ENCODE results near the gene KCNJ11.

Gene KCNJ11

DNA sequence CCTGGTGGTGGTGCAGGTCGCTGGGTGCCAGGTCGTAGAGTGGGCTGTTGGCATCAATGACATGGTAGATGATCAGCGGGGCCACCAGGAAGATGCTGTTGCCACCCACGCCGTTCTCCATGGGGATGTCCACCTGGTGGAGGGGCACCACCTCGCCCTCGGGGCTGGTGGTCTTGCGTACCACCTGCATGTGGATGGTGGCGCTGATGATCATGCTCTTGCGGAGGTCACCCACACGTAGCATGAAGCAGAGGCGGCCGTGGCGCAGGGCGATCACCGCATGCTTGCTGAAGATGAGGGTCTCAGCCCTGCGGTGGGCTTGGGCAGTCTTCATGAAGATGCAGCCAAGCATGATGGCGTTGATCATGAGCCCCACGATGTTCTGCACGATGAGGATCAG, 1.2 kb downstream of the KCNJ11 start:
- POLR2A ChIA-PET (ENCODE audit: low non-redundant PET) = no interaction called here
- no peak for DNase-seq (ENCODE audit: low spot score)
- H3K27ac ChIP-seq = no peak overlapping the region
- TF ChIP-seq, protein P1, sequence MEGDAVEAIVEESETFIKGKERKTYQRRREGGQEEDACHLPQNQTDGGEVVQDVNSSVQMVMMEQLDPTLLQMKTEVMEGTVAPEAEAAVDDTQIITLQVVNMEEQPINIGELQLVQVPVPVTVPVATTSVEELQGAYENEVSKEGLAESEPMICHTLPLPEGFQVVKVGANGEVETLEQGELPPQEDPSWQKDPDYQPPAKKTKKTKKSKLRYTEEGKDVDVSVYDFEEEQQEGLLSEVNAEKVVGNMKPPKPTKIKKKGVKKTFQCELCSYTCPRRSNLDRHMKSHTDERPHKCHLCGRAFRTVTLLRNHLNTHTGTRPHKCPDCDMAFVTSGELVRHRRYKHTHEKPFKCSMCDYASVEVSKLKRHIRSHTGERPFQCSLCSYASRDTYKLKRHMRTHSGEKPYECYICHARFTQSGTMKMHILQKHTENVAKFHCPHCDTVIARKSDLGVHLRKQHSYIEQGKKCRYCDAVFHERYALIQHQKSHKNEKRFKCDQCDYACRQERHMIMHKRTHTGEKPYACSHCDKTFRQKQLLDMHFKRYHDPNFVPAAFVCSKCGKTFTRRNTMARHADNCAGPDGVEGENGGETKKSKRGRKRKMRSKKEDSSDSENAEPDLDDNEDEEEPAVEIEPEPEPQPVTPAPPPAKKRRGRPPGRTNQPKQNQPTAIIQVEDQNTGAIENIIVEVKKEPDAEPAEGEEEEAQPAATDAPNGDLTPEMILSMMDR (conservative IDR thresholded peaks at IDR 0.05; ENCODE audit: low read depth) = no peak
- CTCF ChIA-PET = interaction anchor here (0.7 to 1.6 kb wide), 5 partner anchors 64 to 344 kb away, joined by 3 to 8 read pairs (median 4); no protein-coding TSS in a partner anchor

DNA sequence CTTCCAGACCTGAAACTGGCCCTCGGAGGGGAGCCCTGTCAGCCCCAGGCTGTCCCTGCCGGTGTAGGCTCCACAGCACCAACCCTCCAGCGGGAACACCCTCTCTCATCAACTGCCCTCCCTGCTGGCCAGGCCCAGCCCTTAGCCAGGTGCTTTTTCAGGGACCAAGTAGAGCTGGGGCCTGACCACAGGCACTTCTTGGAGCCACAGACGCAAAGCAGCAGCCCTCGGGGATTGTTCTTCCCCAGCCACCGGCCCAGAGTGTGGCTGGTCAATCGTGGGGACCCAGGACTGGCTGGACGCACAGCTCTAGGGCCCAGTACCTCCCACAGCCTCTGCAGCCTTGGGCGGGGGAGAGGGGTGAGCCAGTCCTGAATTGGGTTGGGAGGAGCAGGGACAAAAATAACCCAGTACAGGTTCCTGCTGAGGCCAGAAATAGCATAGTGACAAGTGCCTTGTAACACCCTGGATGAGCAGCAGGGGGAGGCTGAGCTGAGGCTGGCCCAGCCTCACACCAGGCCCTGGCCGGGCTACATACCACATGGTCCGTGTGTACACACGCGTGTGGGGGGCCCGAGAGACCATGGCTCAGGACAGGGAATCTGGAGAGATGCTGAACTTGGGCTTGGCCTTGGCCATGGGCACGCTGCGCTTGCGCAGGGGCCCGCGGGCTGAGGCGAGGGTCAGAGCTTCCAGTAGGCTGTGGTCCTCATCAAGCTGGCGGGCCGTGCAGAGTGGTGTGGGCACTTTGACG, 2.0 kb downstream of the KCNJ11 start:
- DNase-seq (ENCODE audit: low spot score) = peak; percentile 26
- ChIA-PET CTCF (interaction anchor here (0.7 to 1.6 kb wide), 6 partner anchors 64 to 681 kb away, joined by 3 to 8 read pairs (median 5); no protein-coding TSS in a partner anchor), POLR2A (ENCODE audit: low non-redundant PET) (no interaction called here)
- TF ChIP-seq, protein P1 (conservative IDR thresholded peaks at IDR 0.05; ENCODE audit: low read depth) = no peak
- H3K27ac ChIP-seq = no peak overlapping the region

DNA sequence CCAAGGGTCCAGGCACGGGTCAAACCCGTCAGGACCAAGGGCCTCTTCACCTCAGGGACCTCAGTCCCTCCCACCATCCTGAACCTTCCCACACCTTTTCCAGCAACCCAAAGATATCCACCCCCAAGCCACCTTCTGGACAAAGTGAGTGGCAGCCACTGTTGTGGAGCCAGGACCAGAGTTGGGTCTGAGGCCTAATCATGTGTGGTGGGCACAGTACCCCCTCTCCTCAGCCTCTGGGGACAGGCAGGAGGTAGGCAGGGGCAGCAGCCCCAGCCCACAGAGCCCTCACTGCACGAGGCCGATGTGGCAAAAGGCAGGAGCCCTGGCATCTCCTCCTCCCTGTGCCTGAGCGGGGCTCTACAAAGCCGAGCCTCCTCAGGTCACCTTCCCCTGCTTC, 2.5 kb downstream of the KCNJ11 start:
- CTCF ChIA-PET = interaction anchor here (1.6 kb wide), 1 partner anchor 121 kb away, joined by 6 read pairs; no protein-coding TSS in a partner anchor

DNA sequence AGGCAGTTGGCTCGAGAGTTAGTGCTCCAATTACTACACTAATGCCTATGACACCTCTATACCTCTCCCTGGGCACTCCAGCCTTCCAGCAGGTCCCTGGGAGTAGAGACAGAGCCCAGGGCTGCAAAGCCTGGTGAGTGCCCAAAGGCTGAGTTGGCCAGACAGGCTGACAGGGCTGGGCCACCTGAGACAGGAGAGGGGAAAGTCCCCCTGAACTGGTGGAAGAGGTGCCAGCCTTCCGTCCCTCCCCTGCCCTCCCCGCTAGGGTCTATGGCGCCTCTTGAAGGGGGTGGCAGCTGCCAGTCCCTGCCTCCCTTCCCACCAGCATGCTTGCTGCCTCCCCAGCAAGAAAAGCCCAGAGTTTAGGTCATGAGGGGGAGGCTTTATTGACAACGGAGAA, 3.0 kb downstream of the KCNJ11 start:
- ChIA-PET CTCF (interaction anchor here (2.3 to 2.7 kb wide), 3 partner anchors 119 to 143 kb away, joined by 13 to 41 read pairs (median 20); no protein-coding TSS in a partner anchor), POLR2A (ENCODE audit: low non-redundant PET) (no interaction called here)
- DNase-seq (ENCODE audit: low spot score) = no peak
- TF ChIP-seq, protein P1 (conservative IDR thresholded peaks at IDR 0.05; ENCODE audit: low read depth) = no peak
- no peak overlapping the region for H3K27ac ChIP-seq

More for the DNA sequence above, 2.5 kb downstream of the KCNJ11 start:
- DNase-seq (ENCODE audit: low spot score) = no peak
- H3K27ac ChIP-seq = no peak overlapping the region
- TF ChIP-seq, protein P1 (conservative IDR thresholded peaks at IDR 0.05; ENCODE audit: low read depth) = no peak
- POLR2A ChIA-PET (ENCODE audit: low non-redundant PET) = no interaction called here

DNA sequence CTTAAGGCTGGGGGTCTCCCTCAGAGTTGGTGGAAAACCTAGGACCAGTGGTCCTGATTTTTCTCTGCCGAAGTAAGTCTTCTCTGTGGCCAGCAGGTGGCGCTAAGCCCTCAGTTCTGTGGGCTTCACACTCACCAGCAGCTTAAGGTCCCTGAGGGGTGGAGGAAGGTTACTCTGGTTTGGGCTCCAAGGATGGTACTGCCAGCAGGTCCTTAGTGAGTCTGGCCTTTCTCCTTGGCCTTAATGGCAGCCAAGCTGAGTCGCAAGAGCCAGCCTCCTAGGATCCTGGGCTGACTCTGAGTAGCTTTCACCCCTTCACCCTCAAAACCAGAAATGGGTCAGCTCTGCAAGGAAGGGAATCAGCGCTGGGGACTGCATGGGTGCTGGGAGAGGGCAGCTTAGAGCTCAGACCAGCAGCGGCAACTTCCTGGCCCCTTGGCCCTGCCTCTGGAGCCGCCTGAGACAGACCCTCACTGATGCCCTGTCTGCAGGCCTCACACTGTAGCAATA, 4.4 kb downstream of the KCNJ11 start:
- ChIA-PET CTCF (interaction anchor here (0.5 to 2.7 kb wide), 32 partner anchors 9 to 599 kb away, joined by 3 to 41 read pairs (median 4); partner anchors contain the start of gene USH1C), POLR2A (ENCODE audit: low non-redundant PET) (no interaction called here)
- no peak overlapping the region for H3K27ac ChIP-seq
- DNase-seq (ENCODE audit: low spot score) = peak; percentile 50
- TF ChIP-seq, protein P1 (conservative IDR thresholded peaks at IDR 0.05; ENCODE audit: low read depth) = peak; percentile 87

DNA sequence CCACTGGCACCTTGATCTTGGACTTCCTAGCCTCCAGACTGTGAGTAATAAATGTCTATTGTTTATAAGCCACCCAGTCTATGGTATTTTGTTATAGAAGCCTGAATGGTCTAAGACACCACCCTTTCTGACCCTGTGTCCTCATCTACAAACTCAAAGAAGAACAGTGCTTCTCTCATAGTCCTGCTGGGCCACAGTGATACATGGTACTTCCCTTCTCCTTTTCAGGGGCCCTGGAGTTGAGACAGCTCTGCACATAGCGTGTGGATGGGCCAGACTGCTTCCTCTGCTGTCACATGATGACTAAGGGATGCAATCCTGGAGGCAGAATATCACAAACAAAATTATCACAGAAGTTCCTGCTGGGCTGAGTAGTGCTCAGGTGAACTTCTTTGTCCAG, 5.0 kb downstream of the KCNJ11 start:
- ChIA-PET POLR2A (ENCODE audit: low non-redundant PET) (no interaction called here), CTCF (interaction anchor here (0.7 to 2.7 kb wide), 16 partner anchors 9 to 145 kb away, joined by 3 to 41 read pairs (median 4); no protein-coding TSS in a partner anchor)

More for the DNA sequence above, 5.0 kb downstream of the KCNJ11 start:
- no peak for DNase-seq (ENCODE audit: low spot score)
- TF ChIP-seq, protein P1 (conservative IDR thresholded peaks at IDR 0.05; ENCODE audit: low read depth) = no peak
- no peak overlapping the region for H3K27ac ChIP-seq
